Parathyroid adenoma (tissue), 2 donors: ENCODE measurements around the gene SPANXB1.
"Not testable (repeated sequence)": the region's sequence is repeated elsewhere in the genome, so short reads cannot be mapped to it uniquely, and the experiment has no call there.

Experiments used
- H2AFZ ChIP-seq: fragments of 300-600 bp; sonication (generic); one replicate; pipeline ENCODE4 v1.7.0; 2017; ENCODE audit warnings: antibody characterized with exemption, mild to moderate bottlenecking
- H3K27ac ChIP-seq: fragments of 300-600 bp; sonication (generic); one replicate; pipeline ENCODE4 v1.7.0; 2017
- H3K27me3 ChIP-seq: fragments of 300-600 bp; sonication (generic); one replicate; pipeline ENCODE4 v1.7.0; 2017; ENCODE audit warnings: low read length; ENCODE audit not compliant: control insufficient read depth, insufficient read depth
- H3K36me3 ChIP-seq: fragments of 300-600 bp; sonication (generic); one replicate; pipeline ENCODE4 v1.7.0; 2017; ENCODE audit warnings: low read length; ENCODE audit not compliant: control insufficient read depth, insufficient read depth
- H3K4me1 ChIP-seq: fragments of 300-600 bp; sonication (generic); one replicate; pipeline ENCODE4 v1.7.0; 2017; ENCODE audit warnings: control low read depth
- H3K4me2 ChIP-seq: fragments of 300-600 bp; sonication (generic); one replicate; pipeline ENCODE4 v1.7.0; 2017; ENCODE audit warnings: low read length
- H3K4me3 ChIP-seq: fragments of 300-600 bp; sonication (generic); one replicate; pipeline ENCODE4 v1.7.0; 2017; ENCODE audit warnings: low read depth, low read length
- H3K79me2 ChIP-seq: fragments of 300-600 bp; sonication (generic); one replicate; pipeline ENCODE4 v1.7.0; 2017; ENCODE audit warnings: control low read depth
- H3K9ac ChIP-seq: fragments of 300-600 bp; sonication (generic); one replicate; pipeline ENCODE4 v1.7.0; 2017; ENCODE audit warnings: mild to moderate bottlenecking
- H3K9me3 ChIP-seq: fragments of 300-600 bp; sonication (generic); one replicate; pipeline ENCODE4 v1.7.0; 2017; ENCODE audit warnings: low read length; ENCODE audit not compliant: control insufficient read depth
- TF ChIP-seq, protein P1 (sequence below): fragments of 300-600 bp; sonication (generic); IDR thresholded peaks from one replicate; pipeline ENCODE4 v1.7.0; 2017; ENCODE audit warnings: antibody characterized with exemption, mild to moderate bottlenecking
- donor health status: primary hyperparathyroidism.

Gene SPANXB1

DNA sequence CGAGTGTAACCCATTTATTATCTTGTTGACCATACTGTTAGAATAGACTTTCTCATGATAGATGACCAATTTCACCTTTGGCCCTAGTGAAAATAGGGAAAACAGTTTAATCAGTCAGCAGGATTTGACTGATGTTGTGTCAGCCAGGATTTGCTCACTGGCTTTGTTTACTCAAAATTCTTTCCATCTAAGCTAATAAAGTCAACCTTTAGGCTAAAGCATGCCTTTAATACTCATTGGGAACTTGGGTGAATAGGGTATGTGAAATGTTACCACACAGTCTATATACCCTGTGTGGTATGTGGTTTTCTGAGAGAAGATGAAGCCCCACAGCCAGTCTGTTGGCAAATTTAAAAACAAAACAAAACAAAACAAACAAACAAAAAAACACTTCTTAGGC is 18.7 kb upstream of the SPANXB1 start:
- H3K4me1 ChIP-seq = no peaks in the 10 kb centered on the region
- no peaks in the 10 kb centered on the region for H3K36me3 ChIP-seq
- no peak overlapping the region for H3K9ac ChIP-seq
- H2AFZ ChIP-seq = no peak overlapping the region
- no peaks in the 10 kb centered on the region for H3K79me2 ChIP-seq
- no peak overlapping the region for H3K4me3 ChIP-seq
- TF ChIP-seq, protein P1, sequence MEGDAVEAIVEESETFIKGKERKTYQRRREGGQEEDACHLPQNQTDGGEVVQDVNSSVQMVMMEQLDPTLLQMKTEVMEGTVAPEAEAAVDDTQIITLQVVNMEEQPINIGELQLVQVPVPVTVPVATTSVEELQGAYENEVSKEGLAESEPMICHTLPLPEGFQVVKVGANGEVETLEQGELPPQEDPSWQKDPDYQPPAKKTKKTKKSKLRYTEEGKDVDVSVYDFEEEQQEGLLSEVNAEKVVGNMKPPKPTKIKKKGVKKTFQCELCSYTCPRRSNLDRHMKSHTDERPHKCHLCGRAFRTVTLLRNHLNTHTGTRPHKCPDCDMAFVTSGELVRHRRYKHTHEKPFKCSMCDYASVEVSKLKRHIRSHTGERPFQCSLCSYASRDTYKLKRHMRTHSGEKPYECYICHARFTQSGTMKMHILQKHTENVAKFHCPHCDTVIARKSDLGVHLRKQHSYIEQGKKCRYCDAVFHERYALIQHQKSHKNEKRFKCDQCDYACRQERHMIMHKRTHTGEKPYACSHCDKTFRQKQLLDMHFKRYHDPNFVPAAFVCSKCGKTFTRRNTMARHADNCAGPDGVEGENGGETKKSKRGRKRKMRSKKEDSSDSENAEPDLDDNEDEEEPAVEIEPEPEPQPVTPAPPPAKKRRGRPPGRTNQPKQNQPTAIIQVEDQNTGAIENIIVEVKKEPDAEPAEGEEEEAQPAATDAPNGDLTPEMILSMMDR = no peak
- no peaks in the 10 kb centered on the region for H3K27me3 ChIP-seq
- H3K27ac ChIP-seq = no peak overlapping the region
- no peak overlapping the region for H3K4me2 ChIP-seq
- H3K9me3 ChIP-seq = no peaks in the 10 kb centered on the region

DNA sequence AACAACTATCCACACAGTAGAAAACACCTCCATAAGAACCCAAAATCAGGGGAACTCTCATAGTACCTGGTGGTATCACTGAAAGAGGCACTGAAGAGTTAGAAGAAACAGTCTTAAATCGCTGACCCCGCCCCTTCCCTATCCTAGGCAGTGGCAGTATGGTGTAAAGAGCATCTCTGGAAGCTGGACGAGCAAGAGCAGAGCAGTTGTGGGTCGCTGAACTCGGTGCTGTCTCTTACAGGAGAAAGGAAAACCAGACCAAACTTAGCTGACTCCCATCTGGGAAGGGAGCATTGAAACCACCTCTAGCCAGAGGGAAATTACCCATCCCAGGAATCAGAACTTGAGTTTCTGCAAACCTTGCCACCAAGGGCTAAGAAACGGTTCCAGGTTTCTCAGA is 2.8 kb downstream of the SPANXB1 start:
- not testable (repeated sequence) for H3K4me2 ChIP-seq, H3K27ac ChIP-seq, H2AFZ ChIP-seq, H3K79me2 ChIP-seq, H3K27me3 ChIP-seq, H3K9me3 ChIP-seq, H3K9ac ChIP-seq, H3K4me1 ChIP-seq, H3K36me3 ChIP-seq, H3K4me3 ChIP-seq

DNA sequence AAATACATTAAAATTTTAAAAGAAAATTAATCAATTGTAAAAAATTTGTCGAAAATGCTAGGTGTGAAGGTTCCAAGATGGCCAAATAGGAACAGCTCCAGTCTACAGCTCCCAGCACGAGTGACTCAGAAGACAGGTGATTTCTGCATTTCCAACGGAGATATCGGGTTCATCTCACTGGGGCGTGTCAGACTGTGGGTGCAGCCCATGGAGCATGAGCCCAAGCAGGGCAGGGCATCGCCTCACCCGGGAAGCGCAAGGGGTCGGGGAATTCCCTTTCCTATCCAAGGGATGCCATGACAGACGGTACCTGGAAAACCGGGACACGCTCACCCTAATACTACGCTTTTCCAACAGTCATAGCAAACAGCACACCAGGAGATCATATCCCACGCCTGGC is 41.9 kb downstream of the SPANXB1 start:
- H3K4me2 ChIP-seq, H3K36me3 ChIP-seq, H2AFZ ChIP-seq, H3K9ac ChIP-seq, H3K9me3 ChIP-seq, H3K4me3 ChIP-seq, H3K27me3 ChIP-seq, H3K79me2 ChIP-seq, H3K4me1 ChIP-seq, H3K27ac ChIP-seq: not testable (repeated sequence)

DNA sequence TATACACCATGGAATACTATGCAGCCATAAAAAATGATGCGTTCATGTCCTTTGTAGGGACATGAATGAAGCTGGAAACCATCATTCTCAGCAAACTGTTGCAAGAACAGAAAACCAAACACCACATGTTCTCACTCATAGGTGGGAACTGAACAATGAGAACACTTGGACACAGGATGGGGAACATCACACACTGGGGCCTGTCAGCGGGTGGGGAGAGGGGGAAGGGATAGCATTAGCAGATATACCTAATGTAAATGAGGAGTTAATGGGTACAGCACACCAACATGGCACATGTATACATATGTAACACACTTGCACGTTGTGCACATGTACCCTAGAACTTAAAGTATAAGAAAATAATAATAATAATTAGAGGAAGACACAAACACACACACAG is 47.5 kb downstream of the SPANXB1 start:
- not testable (repeated sequence) for H3K27me3 ChIP-seq, H3K36me3 ChIP-seq, H3K79me2 ChIP-seq, H3K9me3 ChIP-seq, H3K4me2 ChIP-seq, H3K4me1 ChIP-seq, H2AFZ ChIP-seq, H3K9ac ChIP-seq, H3K4me3 ChIP-seq, H3K27ac ChIP-seq

DNA sequence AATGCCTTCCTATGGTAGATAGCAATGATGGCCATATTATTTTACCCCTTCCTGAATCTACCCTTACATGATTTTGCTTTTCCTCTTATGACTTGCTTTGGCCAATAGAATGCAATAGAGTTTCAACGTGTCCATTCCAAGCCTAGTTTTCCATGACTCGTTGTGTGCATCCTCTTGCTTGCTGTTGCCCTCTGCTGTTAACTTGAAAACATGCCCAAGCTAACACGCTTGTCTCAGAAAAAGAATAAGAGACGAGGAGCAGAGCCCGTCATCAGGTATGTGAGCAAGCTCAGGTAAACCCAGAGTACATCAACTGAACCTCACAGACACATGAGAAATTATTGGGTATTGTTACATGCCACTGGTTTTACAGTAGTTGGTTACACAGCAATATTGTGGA is 49.7 kb downstream of the SPANXB1 start:
- not testable (repeated sequence) for H3K79me2 ChIP-seq, H2AFZ ChIP-seq, H3K9ac ChIP-seq, H3K4me1 ChIP-seq, H3K36me3 ChIP-seq, H3K4me3 ChIP-seq, H3K9me3 ChIP-seq, H3K4me2 ChIP-seq, H3K27me3 ChIP-seq, H3K27ac ChIP-seq
